Measurements from ENCODE around the gene ITPR3.

ITPR3 gene

DNA sequence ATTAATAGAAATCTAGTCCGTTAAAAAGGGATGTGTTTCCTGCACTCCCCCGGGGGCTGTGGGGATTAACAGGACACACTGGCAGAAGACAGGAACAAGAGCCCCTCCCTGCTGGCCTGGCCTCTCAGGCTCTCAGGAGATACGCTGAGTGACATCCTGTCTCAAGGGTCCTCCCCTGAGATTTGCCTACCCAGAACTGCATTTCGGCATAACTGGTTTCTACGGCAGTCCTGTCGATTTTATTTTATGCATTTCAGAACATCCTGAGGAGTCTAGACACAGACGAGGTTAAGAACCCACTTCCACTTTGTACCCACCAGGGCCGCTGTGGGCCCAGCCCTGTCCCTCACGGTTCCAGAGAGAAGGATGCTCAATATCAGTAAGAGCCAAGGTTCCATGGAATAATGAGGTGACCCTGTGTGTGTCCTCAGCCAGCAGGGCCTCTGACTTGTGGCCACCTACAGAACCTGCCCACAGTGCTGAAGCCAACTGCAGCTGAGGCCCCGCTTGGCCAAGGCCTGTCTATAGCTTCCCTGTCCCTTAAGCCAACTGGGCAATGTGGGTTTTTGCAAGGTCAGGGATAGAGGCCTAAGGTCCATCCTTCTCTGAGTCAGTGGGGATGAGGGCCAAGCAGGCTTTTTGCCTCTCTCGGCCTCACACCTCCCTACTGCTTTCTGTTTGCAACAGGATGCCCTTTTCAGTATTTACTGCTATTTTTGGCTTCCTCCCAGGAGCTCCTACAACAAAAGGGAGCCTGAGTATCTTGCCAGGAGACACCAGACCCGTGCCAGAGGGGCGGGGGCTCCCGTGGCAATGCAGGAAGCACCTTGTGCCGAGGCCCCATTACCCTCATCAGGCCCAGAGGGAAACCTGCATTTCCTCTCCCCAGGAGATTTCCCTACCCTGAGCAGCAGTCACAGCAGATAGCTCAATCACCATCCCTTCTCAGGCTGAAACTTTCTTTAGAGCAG is 75.7 kb downstream of the ITPR3 start:
- Histone ChIP-seq H3K36me3 (peaks cover 15% of the 10 kb centered on the region), H3K4me1 (peaks cover 46% of the 10 kb centered on the region), H3K4me3 (ENCODE audit: low read depth, low read length) (no peak overlapping the region), H3K27me3 (no peaks in the 10 kb centered on the region), H3K9me3 (no peaks in the 10 kb centered on the region)
- peak; percentile 59 for DNase-seq
- TF ChIP-seq, protein P1, sequence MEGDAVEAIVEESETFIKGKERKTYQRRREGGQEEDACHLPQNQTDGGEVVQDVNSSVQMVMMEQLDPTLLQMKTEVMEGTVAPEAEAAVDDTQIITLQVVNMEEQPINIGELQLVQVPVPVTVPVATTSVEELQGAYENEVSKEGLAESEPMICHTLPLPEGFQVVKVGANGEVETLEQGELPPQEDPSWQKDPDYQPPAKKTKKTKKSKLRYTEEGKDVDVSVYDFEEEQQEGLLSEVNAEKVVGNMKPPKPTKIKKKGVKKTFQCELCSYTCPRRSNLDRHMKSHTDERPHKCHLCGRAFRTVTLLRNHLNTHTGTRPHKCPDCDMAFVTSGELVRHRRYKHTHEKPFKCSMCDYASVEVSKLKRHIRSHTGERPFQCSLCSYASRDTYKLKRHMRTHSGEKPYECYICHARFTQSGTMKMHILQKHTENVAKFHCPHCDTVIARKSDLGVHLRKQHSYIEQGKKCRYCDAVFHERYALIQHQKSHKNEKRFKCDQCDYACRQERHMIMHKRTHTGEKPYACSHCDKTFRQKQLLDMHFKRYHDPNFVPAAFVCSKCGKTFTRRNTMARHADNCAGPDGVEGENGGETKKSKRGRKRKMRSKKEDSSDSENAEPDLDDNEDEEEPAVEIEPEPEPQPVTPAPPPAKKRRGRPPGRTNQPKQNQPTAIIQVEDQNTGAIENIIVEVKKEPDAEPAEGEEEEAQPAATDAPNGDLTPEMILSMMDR (IDR thresholded peaks at IDR 0.05; ENCODE audit: low read depth, low read length), result no peak

- Histone ChIP-seq H3K4me1 (peaks cover 42% of the 10 kb centered on the region), H3K27me3 (no peaks in the 10 kb centered on the region), H3K9me3 (no peaks in the 10 kb centered on the region), H3K4me3 (ENCODE audit: low read depth, low read length) (no peak overlapping the region), H3K36me3 (peaks cover 15% of the 10 kb centered on the region)
- DNase-seq, result no peak
- TF ChIP-seq, protein P1 (IDR thresholded peaks at IDR 0.05; ENCODE audit: low read depth, low read length), result no peak
Observed at GRCh38 chr6:33697845-33698244, 76.7 kb downstream of the ITPR3 start.

- Histone ChIP-seq H3K4me3 (ENCODE audit: low read depth, low read length) (no peak overlapping the region), H3K4me1 (peaks cover 42% of the 10 kb centered on the region), H3K36me3 (peaks cover 15% of the 10 kb centered on the region), H3K27me3 (no peaks in the 10 kb centered on the region), H3K9me3 (no peaks in the 10 kb centered on the region)
- no peak for DNase-seq
- TF ChIP-seq, protein P1 (IDR thresholded peaks at IDR 0.05; ENCODE audit: low read depth, low read length), result no peak
Observed at GRCh38 chr6:33698494-33698893, 77.4 kb downstream of the ITPR3 start.

DNA sequence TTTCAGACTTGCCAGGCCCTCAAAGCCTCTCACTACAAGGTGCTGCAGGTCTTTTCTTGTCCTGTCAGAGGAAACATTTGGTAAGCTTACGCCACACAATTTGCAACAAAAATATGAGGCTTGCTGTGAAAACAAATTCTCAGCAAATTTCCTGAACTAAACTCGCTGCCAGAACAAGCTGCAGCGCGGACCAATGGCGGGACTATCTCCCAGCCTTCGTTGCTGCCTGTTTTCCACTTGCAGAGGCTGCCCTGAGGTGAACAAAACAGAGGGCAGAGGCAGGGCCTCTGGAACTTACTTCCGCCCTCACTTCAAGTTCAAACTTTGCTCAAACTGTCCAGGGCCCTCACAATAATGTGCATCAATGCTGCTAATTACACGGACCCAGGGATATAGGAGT is 78.0 kb downstream of the ITPR3 start:
- Histone ChIP-seq H3K4me1 (peaks cover 41% of the 10 kb centered on the region), H3K36me3 (peaks cover 15% of the 10 kb centered on the region), H3K27me3 (no peaks in the 10 kb centered on the region), H3K9me3 (no peaks in the 10 kb centered on the region), H3K4me3 (ENCODE audit: low read depth, low read length) (no peak overlapping the region)
- TF ChIP-seq, protein P1 (IDR thresholded peaks at IDR 0.05; ENCODE audit: low read depth, low read length), result no peak
- no peak for DNase-seq

- Histone ChIP-seq H3K36me3 (peaks cover 15% of the 10 kb centered on the region), H3K9me3 (no peaks in the 10 kb centered on the region), H3K4me1 (peaks cover 36% of the 10 kb centered on the region), H3K27me3 (no peaks in the 10 kb centered on the region), H3K4me3 (ENCODE audit: low read depth, low read length) (no peak overlapping the region)
- TF ChIP-seq, protein P1 (IDR thresholded peaks at IDR 0.05; ENCODE audit: low read depth, low read length), result no peak
- DNase-seq, result no peak
Observed at GRCh38 chr6:33699739-33700138, 78.6 kb downstream of the ITPR3 start.

All from BE2C (cell line).